Astrocyte (in vitro differentiated cells and primary cell): Measurements from ENCODE around the gene HS3ST3A1. TPM values are rescaled to one million over a fixed set of nuclear protein-coding genes. Genes with fewer than 3 reads are reported as not detected.

Source experiments
- DNase-seq: peaks from one replicate; pipeline ENCODE4 v3.0.0-alpha.2; 2010; ENCODE audit warnings: low read depth
- FAIRE-seq: peaks from 2 replicates; lab custom pipeline; 2011; peaks lifted over from hg19 to GRCh38; lab: Jason Lieb, UNC
- H2AFZ ChIP-seq: 2 replicates; pipeline ENCODE4 v1.6.0; 2012; ENCODE audit warnings: low read depth, low read length, inconsistent platforms
- H3K27ac ChIP-seq: 2 replicates; pipeline ENCODE4 v1.5.1; 2011; ENCODE audit warnings: low read depth, low read length, inconsistent platforms
- H3K27me3 ChIP-seq: 2 replicates; pipeline ENCODE4 v1.6.0; 2011; ENCODE audit warnings: low read length, inconsistent platforms; ENCODE audit not compliant: insufficient read depth
- H3K36me3 ChIP-seq: 2 replicates; pipeline ENCODE4 v1.5.1; 2011; ENCODE audit warnings: low read length, inconsistent platforms; ENCODE audit not compliant: insufficient read depth
- H3K4me1 ChIP-seq: 2 replicates; pipeline ENCODE4 v1.5.1; 2011; ENCODE audit warnings: low read length, inconsistent platforms; ENCODE audit not compliant: insufficient read depth
- H3K4me2 ChIP-seq: 2 replicates; pipeline ENCODE4 v1.6.0; 2012; ENCODE audit warnings: low read length, inconsistent platforms
- H3K4me3 ChIP-seq: 2 replicates; pipeline ENCODE4 v1.5.1; 2011; ENCODE audit warnings: low read depth, mild to moderate bottlenecking, low read length, inconsistent platforms; ENCODE audit not compliant: insufficient read depth
- H3K79me2 ChIP-seq: 2 replicates; pipeline ENCODE4 v1.6.0; 2012; ENCODE audit warnings: mild to moderate bottlenecking, low read length, inconsistent platforms; ENCODE audit not compliant: insufficient read depth
- H3K9ac ChIP-seq: 2 replicates; pipeline ENCODE4 v1.6.0; 2012; ENCODE audit warnings: mild to moderate bottlenecking, low read length, inconsistent platforms
- H3K9me3 ChIP-seq: 2 replicates; pipeline ENCODE4 v1.5.1; 2012; ENCODE audit warnings: low read depth, mild to moderate bottlenecking, low read length, inconsistent platforms; ENCODE audit not compliant: insufficient read depth
- H4K20me1 ChIP-seq: 2 replicates; pipeline ENCODE4 v1.6.0; 2012; ENCODE audit warnings: low read length, inconsistent platforms; ENCODE audit not compliant: insufficient read depth
- H3K27ac Mint-ChIP-seq: one replicate; pipeline ENCODE4 v1.8.0; 2021; ENCODE audit warnings: mild to moderate bottlenecking, mixed read lengths; ENCODE audit not compliant: unreplicated experiment
- H3K27me3 Mint-ChIP-seq: one replicate; pipeline ENCODE4 v1.8.0; 2021; ENCODE audit warnings: low read depth, mixed read lengths; ENCODE audit not compliant: unreplicated experiment
- H3K36me3 Mint-ChIP-seq: one replicate; pipeline ENCODE4 v1.8.0; 2021; ENCODE audit warnings: low read depth, mixed read lengths; ENCODE audit not compliant: unreplicated experiment
- H3K4me1 Mint-ChIP-seq: one replicate; pipeline ENCODE4 v1.8.0; 2021; ENCODE audit warnings: low read depth, mixed read lengths; ENCODE audit not compliant: unreplicated experiment
- H3K4me3 Mint-ChIP-seq: one replicate; pipeline ENCODE4 v1.8.0; 2021; ENCODE audit warnings: mild to moderate bottlenecking, moderate library complexity, mixed read lengths; ENCODE audit not compliant: unreplicated experiment
- H3K9me3 Mint-ChIP-seq: one replicate; pipeline ENCODE4 v1.8.0; 2021; ENCODE audit warnings: mild to moderate bottlenecking, mixed read lengths; ENCODE audit not compliant: unreplicated experiment
- CTCF ChIP-seq: IDR thresholded peaks from 2 replicates; pipeline ENCODE4 v1.5.1; 2011; ENCODE audit warnings: low read depth, mild to moderate bottlenecking, inconsistent platforms, low read length, moderate library complexity; ENCODE audit not compliant: insufficient read depth
- EZH2 ChIP-seq: IDR thresholded peaks from 2 replicates; pipeline ENCODE4 v1.6.1; 2012; ENCODE audit warnings: mild to moderate bottlenecking, low read length, inconsistent platforms; ENCODE audit not compliant: insufficient read depth
- total RNA-seq: library from RNA; stranded (reverse); gene quantifications from 2 replicates; pipeline ENCODE4 v1.2.1, GENCODE V29; 2021

The HS3ST3A1 gene
- total RNA-seq, 1 donor from 2014 or later = 7.6 TPM

GRCh38 chr17:13491491-13491890, 110.2 kb downstream of the HS3ST3A1 start:
- FAIRE-seq (no peak), DNase-seq (no peak)
- no peaks in the 10 kb centered on the region for H3K79me2 ChIP-seq
- no peak overlapping the region for H3K9ac ChIP-seq
- Mint-ChIP-seq H3K36me3 (peaks cover 3% of the 10 kb centered on the region), H3K9me3 (no peaks in the 10 kb centered on the region), H3K27ac (peak overlapping the region; percentile 76), H3K4me3 (no peak overlapping the region), H3K4me1 (peaks cover 18% of the 10 kb centered on the region), H3K27me3 (no peaks in the 10 kb centered on the region)
- H3K4me2 ChIP-seq = peak overlapping the region; percentile 18
- H3K36me3 ChIP-seq = peaks cover 16% of the 10 kb centered on the region
- H3K4me1 ChIP-seq = peaks cover 13% of the 10 kb centered on the region
- TF ChIP-seq CTCF (no peak), EZH2 (no peak)
- H4K20me1 ChIP-seq = no peaks in the 10 kb centered on the region
- no peak overlapping the region for H3K4me3 ChIP-seq
- no peaks in the 10 kb centered on the region for H3K9me3 ChIP-seq
- H2AFZ ChIP-seq = no peak overlapping the region
- H3K27ac ChIP-seq = peak overlapping the region; percentile 17
- no peaks in the 10 kb centered on the region for H3K27me3 ChIP-seq

- no peaks in the 10 kb centered on the region for H3K9me3 ChIP-seq
- peaks cover 18% of the 10 kb centered on the region for H3K4me1 Mint-ChIP-seq
- no peak for DNase-seq
These were observed 110.7 kb downstream of the HS3ST3A1 start for GRCh38 chr17:13490906-13491482.

More at GRCh38 chr17:13490906-13491482, 110.7 kb downstream of the HS3ST3A1 start:
- peak overlapping the region; percentile 17 for H3K27ac ChIP-seq
- FAIRE-seq = peak; percentile 60
- H3K27me3 ChIP-seq = no peaks in the 10 kb centered on the region
- H3K36me3 Mint-ChIP-seq = peaks cover 3% of the 10 kb centered on the region
- H3K36me3 ChIP-seq = peaks cover 16% of the 10 kb centered on the region
- no peak overlapping the region for H2AFZ ChIP-seq
- H3K4me1 ChIP-seq = peaks cover 13% of the 10 kb centered on the region
- H3K27me3 Mint-ChIP-seq = no peaks in the 10 kb centered on the region
- no peak overlapping the region for H3K9ac ChIP-seq
- no peak overlapping the region for H3K4me3 ChIP-seq
- no peaks in the 10 kb centered on the region for H3K79me2 ChIP-seq
- H3K4me2 ChIP-seq = peak overlapping the region; percentile 44
- H3K27ac Mint-ChIP-seq = peak overlapping the region; percentile 76
- no peaks in the 10 kb centered on the region for H3K9me3 Mint-ChIP-seq
- no peak overlapping the region for H3K4me3 Mint-ChIP-seq
- TF ChIP-seq EZH2 (no peak), CTCF (no peak)
- H4K20me1 ChIP-seq = no peaks in the 10 kb centered on the region
